Endothelial cell of umbilical vein (primary cell): ENCODE measurements around the gene WDR5. TPM values are rescaled to one million over a fixed set of nuclear protein-coding genes. Genes with fewer than 3 reads are reported as not detected.

ENCODE experiments used
- BruUV-seq: library from RNA; stranded (reverse); fragments of 400-500 nt; replicated peaks from 2 replicates; lab custom pipeline; 2021; lab: Mats Ljungman, UMichigan
- CTCF ChIA-PET: fragments of 300-600, 350-600 bp; sonication (Branson Sonifier 250); formaldehyde crosslinking; loops from one replicate; lab custom pipeline; 2021; ENCODE audit warnings: antibody characterized with exemption, inconsistent platforms; lab: Charles Lee
- POLR2A ChIA-PET: fragments of 300-600, 350-600 bp; sonication (Branson Sonifier 250); formaldehyde crosslinking; loops from one replicate; lab custom pipeline; 2021; ENCODE audit warnings: antibody characterized with exemption, inconsistent platforms; lab: Charles Lee
- DNase-seq: peaks from one replicate; pipeline ENCODE4 v3.0.0-alpha.2; 2011; ENCODE audit warnings: low read depth, low spot score
- FAIRE-seq: peaks from 2 replicates; lab custom pipeline; 2011; peaks lifted over from hg19 to GRCh38; lab: Jason Lieb, UNC
- H2AFZ ChIP-seq: 2 replicates; pipeline ENCODE4 v1.6.0; 2012; ENCODE audit warnings: low read depth, low read length, control low read depth, inconsistent platforms
- H3K27ac ChIP-seq: 2 replicates; pipeline ENCODE4 v1.5.1; 2011; ENCODE audit warnings: low read depth, mild to moderate bottlenecking, control low read depth, low read length, moderate library complexity; ENCODE audit not compliant: insufficient read depth
- H3K27me3 ChIP-seq, 2 experiments: 2 replicates each; pipeline versions ENCODE4 v1.6.0 to v1.6.1; 2011; ENCODE audit warnings: low read length in 2 of 2, mixed read lengths in 1 of 2; ENCODE audit not compliant: control insufficient read depth in 2 of 2, insufficient read depth in 2 of 2
- H3K36me3 ChIP-seq, 2 experiments: 2 replicates in 1 of 2; 3 replicates in 1 of 2; pipeline ENCODE4 v1.5.1; 2011; ENCODE audit warnings: low read length in 2 of 2, mild to moderate bottlenecking in 1 of 2, moderate library complexity in 1 of 2; ENCODE audit not compliant: control insufficient read depth in 2 of 2, insufficient read depth in 2 of 2; ENCODE audit errors: extremely low read depth in 1 of 2
- H3K4me1 ChIP-seq: 3 replicates; pipeline ENCODE4 v1.5.1; 2011; ENCODE audit warnings: mild to moderate bottlenecking, low read length; ENCODE audit not compliant: control insufficient read depth, insufficient read depth; ENCODE audit errors: extremely low read depth
- H3K4me2 ChIP-seq: 2 replicates; pipeline ENCODE4 v1.6.1; 2011; ENCODE audit warnings: low read length, control low read depth, mixed read lengths; ENCODE audit not compliant: insufficient read depth
- H3K4me3 ChIP-seq, 3 experiments: fragments of 200-600 bp in 1 of 3; sonication (generic), shearing (Covaris generic) in 1 of 3; replicated peaks in 1 of 3; 2 replicates each; pipeline ENCODE4 v1.5.1; 2011 to 2016; ENCODE audit warnings: control low read depth in 3 of 3, low read length in 3 of 3, mild to moderate bottlenecking in 2 of 3, inconsistent platforms in 1 of 3, low read depth in 1 of 3, moderate library complexity in 1 of 3; ENCODE audit not compliant: insufficient read depth in 1 of 3
- H3K79me2 ChIP-seq: 2 replicates; pipeline ENCODE4 v1.6.0; 2012; ENCODE audit warnings: low read length, inconsistent platforms; ENCODE audit not compliant: control insufficient read depth, insufficient read depth
- H3K9ac ChIP-seq: replicated peaks from 2 replicates; pipeline ENCODE3; 2011; ENCODE audit warnings: low read length, control low read depth; ENCODE audit not compliant: insufficient read depth; ENCODE audit errors: extremely low read depth
- H3K9me1 ChIP-seq: replicated peaks from 3 replicates; pipeline ENCODE4 v1.6.0; 2011; ENCODE audit warnings: mild to moderate bottlenecking, low read length; ENCODE audit not compliant: control insufficient read depth, insufficient read depth; ENCODE audit errors: extremely low read depth
- H3K9me3 ChIP-seq: replicated peaks from 2 replicates; pipeline ENCODE4 v1.5.1; 2012; ENCODE audit warnings: low read length, inconsistent platforms; ENCODE audit not compliant: control insufficient read depth, insufficient read depth
- H4K20me1 ChIP-seq: replicated peaks from 2 replicates; pipeline ENCODE3; 2011; ENCODE audit warnings: mild to moderate bottlenecking, low read length; ENCODE audit not compliant: control insufficient read depth, insufficient read depth; ENCODE audit errors: extremely low read depth
- EZH2 ChIP-seq: IDR thresholded peaks from 2 replicates; pipeline ENCODE4 v1.6.1; 2012; ENCODE audit warnings: borderline replicate concordance, low read depth, mild to moderate bottlenecking, moderate library complexity, low read length, inconsistent platforms; ENCODE audit not compliant: severe bottlenecking
- FOS ChIP-seq: IDR thresholded peaks from 2 replicates; pipeline ENCODE4 v1.6.1; 2011; ENCODE audit warnings: mild to moderate bottlenecking, low read length, moderate library complexity, borderline replicate concordance; ENCODE audit not compliant: insufficient read depth
- GATA2 ChIP-seq: IDR thresholded peaks from 2 replicates; pipeline ENCODE4 v1.7.0; 2011; ENCODE audit warnings: low read depth, mild to moderate bottlenecking, moderate library complexity, mixed read lengths, low read length; ENCODE audit not compliant: insufficient read length, insufficient read depth
- JUN ChIP-seq: IDR thresholded peaks from 2 replicates; pipeline ENCODE4 v1.6.1; 2011; ENCODE audit warnings: borderline replicate concordance, low read depth; ENCODE audit not compliant: insufficient read length, insufficient read depth
- MYC ChIP-seq: IDR thresholded peaks from one replicate; pipeline ENCODE4 v1.6.1; 2011; ENCODE audit warnings: mild to moderate bottlenecking, low read depth, low read length
- POLR2A ChIP-seq: IDR thresholded peaks from 2 replicates; pipeline ENCODE4 v1.6.1; 2012; ENCODE audit warnings: low read depth, mild to moderate bottlenecking, control low read depth, low read length
- POLR2AphosphoS5 ChIP-seq: IDR thresholded peaks from 2 replicates; pipeline ENCODE4 v1.6.1; 2012; ENCODE audit warnings: low read depth, mild to moderate bottlenecking, control low read depth, low read length, moderate library complexity; ENCODE audit not compliant: insufficient read depth
- dilution Hi-C: fragments of 300-500 bp; cut with MboI; formaldehyde crosslinking; loops from one replicate; pipeline ENCODE4 v1.15.0; 2019; ENCODE audit warnings: low sequenced_read_pairs; ENCODE audit not compliant: extremely low pct_ligation_motif_present
- intact Hi-C: fragments of 100-400 bp; cut with micrococcal nuclease; formaldehyde crosslinking; loops from one replicate; pipeline ENCODE4 v1.10.0; 2022
- polyA plus RNA-seq, 4 experiments: library from polyadenylated mRNA; depleted of rRNA in 3 of 4; stranded (reverse) in 3 of 4; unstranded in 1 of 4; fragments of >200 nt; gene quantifications; 2 replicates each; pipeline versions ENCODE4 v1.2.1 to v1.2.3, GENCODE V29; 2011 to 2012; ENCODE audit warnings: missing spikeins in 1 of 4
- total RNA-seq: library from RNA; stranded (reverse); gene quantifications from 2 replicates; pipeline ENCODE4 v1.2.3, GENCODE V29; 2021
- TF ChIP-seq, protein P1 (sequence below), 2 donors: IDR thresholded peaks; 1 replicate in 1 of 2; 2 replicates in 1 of 2; pipeline ENCODE4 v1.5.1; 2011; ENCODE audit warnings: low read length in 2 of 2, mild to moderate bottlenecking in 2 of 2, moderate library complexity in 2 of 2, control low read depth in 1 of 2, inconsistent platforms in 1 of 2, low read depth in 1 of 2; ENCODE audit not compliant: insufficient read depth in 1 of 2; ENCODE audit errors: extremely low read depth in 1 of 2
- TF ChIP-seq, protein P2 (sequence below): IDR thresholded peaks from 2 replicates; pipeline ENCODE4 v1.6.1; 2011; ENCODE audit not compliant: insufficient read depth, insufficient read length

WDR5 gene
- total and polyA plus RNA-seq, 2 donors (not counting 3 experiments of a cell fraction or from before 2014, with no cell fraction given) = 32.1 to 42.5 TPM

DNA sequence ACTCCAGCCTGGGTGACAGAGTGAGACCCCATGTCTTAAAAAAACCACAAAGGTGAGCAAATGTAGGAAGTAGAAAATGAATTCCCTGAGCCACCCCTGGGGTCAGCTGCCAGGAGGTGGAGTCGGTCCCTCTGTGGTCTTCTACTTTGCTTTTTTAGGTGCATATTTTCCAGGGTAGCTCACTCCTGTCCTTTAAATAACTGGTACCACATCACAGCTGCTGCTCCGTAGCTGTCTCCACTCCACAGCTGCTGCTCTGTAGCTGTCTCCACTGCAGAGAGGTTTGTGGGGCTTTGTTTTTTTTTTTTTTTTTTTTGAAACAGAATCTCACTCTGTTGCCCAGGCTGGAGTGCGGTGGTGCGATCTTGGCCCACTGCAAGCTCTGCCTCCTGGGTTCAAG lies 8.9 kb downstream of the WDR5 start:
- BruUV-seq = no TSS peak

DNA sequence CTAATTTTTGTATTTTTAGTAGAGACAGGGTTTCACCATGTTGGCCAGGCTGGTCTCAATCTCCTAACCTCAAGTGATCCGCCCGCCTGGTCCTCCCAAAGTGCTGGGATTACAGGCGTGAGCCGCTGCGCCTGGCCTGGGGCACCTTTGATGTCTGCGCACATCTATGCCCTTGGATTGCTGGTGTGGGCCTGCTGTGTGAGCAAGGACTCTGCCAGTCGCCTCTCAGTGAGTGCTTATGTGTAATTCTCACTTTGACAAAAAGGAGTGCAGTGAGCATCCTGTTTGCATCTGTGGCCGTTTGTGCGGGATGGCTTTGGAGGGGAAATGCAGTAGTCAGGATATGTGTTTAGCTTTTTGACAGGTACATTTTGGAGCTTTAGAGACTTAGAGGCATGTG lies 9.4 kb downstream of the WDR5 start:
- Histone ChIP-seq H3K36me3 (peaks cover 25 to 65% of the 10 kb centered on the region in 2 experiments), H3K9me1 (no peaks in the 10 kb centered on the region), H2AFZ (no peak overlapping the region), H3K4me2 (no peak overlapping the region), H3K79me2 (peaks cover 2% of the 10 kb centered on the region), H4K20me1 (no peaks in the 10 kb centered on the region), H3K4me1 (no peaks in the 10 kb centered on the region), H3K27me3 (no peaks in the 10 kb centered on the region), H3K4me3 (no peak overlapping the region), H3K9ac (no peak overlapping the region), H3K9me3 (no peaks in the 10 kb centered on the region), H3K27ac (no peak overlapping the region)
- intact Hi-C loops = no loop called here
- no TSS peak for BruUV-seq
- TF ChIP-seq EZH2 (no peak), GATA2 (no peak), POLR2AphosphoS5 (no peak), JUN (no peak), FOS (no peak), MYC (no peak), POLR2A (no peak)
- TF ChIP-seq, protein P1, sequence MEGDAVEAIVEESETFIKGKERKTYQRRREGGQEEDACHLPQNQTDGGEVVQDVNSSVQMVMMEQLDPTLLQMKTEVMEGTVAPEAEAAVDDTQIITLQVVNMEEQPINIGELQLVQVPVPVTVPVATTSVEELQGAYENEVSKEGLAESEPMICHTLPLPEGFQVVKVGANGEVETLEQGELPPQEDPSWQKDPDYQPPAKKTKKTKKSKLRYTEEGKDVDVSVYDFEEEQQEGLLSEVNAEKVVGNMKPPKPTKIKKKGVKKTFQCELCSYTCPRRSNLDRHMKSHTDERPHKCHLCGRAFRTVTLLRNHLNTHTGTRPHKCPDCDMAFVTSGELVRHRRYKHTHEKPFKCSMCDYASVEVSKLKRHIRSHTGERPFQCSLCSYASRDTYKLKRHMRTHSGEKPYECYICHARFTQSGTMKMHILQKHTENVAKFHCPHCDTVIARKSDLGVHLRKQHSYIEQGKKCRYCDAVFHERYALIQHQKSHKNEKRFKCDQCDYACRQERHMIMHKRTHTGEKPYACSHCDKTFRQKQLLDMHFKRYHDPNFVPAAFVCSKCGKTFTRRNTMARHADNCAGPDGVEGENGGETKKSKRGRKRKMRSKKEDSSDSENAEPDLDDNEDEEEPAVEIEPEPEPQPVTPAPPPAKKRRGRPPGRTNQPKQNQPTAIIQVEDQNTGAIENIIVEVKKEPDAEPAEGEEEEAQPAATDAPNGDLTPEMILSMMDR (IDR thresholded peaks at IDR 0.05; ENCODE audit: extremely low read depth in 1 of 2, insufficient read depth in 1 of 2, low read depth in 1 of 2, low read length in 2 of 2) = no peak
- TF ChIP-seq, protein P2, sequence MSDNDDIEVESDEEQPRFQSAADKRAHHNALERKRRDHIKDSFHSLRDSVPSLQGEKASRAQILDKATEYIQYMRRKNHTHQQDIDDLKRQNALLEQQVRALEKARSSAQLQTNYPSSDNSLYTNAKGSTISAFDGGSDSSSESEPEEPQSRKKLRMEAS = no peak
- dilution Hi-C loops = no loop called here
- CTCF ChIA-PET = no interaction called here
- FAIRE-seq = no peak
- POLR2A ChIA-PET = no interaction called here
- DNase-seq = no peak

More for the DNA sequence above, 8.9 kb downstream of the WDR5 start:
- Histone ChIP-seq H3K9me1 (no peaks in the 10 kb centered on the region), H3K9ac (no peak overlapping the region), H4K20me1 (no peaks in the 10 kb centered on the region), H3K4me2 (no peak overlapping the region), H3K4me1 (no peaks in the 10 kb centered on the region), H3K27ac (no peak overlapping the region), H2AFZ (no peak overlapping the region), H3K79me2 (peaks cover 5% of the 10 kb centered on the region), H3K27me3 (no peaks in the 10 kb centered on the region), H3K9me3 (no peaks in the 10 kb centered on the region), H3K4me3 (no peak overlapping the region), H3K36me3 (peaks cover 24 to 64% of the 10 kb centered on the region in 2 experiments)
- peak; percentile 53 for FAIRE-seq
- intact Hi-C loops (no loop called here), dilution Hi-C loops (no loop called here)
- ChIA-PET POLR2A (interaction anchor here (0.6 kb wide), 1 partner anchor 414 kb away, joined by 5 read pairs; no protein-coding TSS in a partner anchor), CTCF (no interaction called here)
- no peak for DNase-seq
- TF ChIP-seq, protein P1 (IDR thresholded peaks at IDR 0.05; ENCODE audit: extremely low read depth in 1 of 2, insufficient read depth in 1 of 2, low read depth in 1 of 2, low read length in 2 of 2) = no peak
- TF ChIP-seq, protein P2 = no peak
- TF ChIP-seq JUN (no peak), POLR2AphosphoS5 (no peak), MYC (no peak)
